GM13976 (cell line): ENCODE results near the gene ZFYVE16.
A peak's percentile ranks its signal among the peaks of the same experiment; 100 is the strongest.
"Not testable (repeated sequence)": the region's sequence is repeated elsewhere in the genome, so short reads cannot be mapped to it uniquely, and the experiment has no call there.

Source experiments
- DNase-seq: peaks from one replicate; pipeline ENCODE4 v3.0.0; 2012; ENCODE audit warnings: low spot score
- CTCF ChIP-seq: IDR thresholded peaks from 2 replicates; pipeline ENCODE4 v1.5.1; 2012; ENCODE audit warnings: borderline replicate concordance, mild to moderate bottlenecking; ENCODE audit not compliant: insufficient read depth; ENCODE audit errors: extremely low read depth, missing control alignments, control extremely low read depth
- in situ Hi-C: fragments of 300-500 bp; cut with MboI; formaldehyde crosslinking; loops from one replicate; pipeline ENCODE4 v1.12.0; 2022; ENCODE audit warnings: low sequenced_read_pairs, mixed read lengths, inconsistent platforms; ENCODE audit not compliant: unreplicated experiment

ZFYVE16 gene

GRCh38 chr5:80487829-80488721 is 80.2 kb downstream of the ZFYVE16 start, which contains the start of gene FAM151B:
TSS of gene FAM151B (plus strand) at chr5:80488100. CDS start at chr5:80488124, 24 bp downstream.
- TF ChIP-seq CTCF: no peak
- DNase-seq: peak; percentile 76
- in situ Hi-C loops: loop anchor here (25.0 kb wide), 1 partner anchor 174 kb away; the partner anchor contains the start of genes DHFR and MSH3

GRCh38 chr5:80491296-80491695 is 83.4 kb downstream of the ZFYVE16 start:
- no peak for TF ChIP-seq CTCF
- in situ Hi-C loops: loop anchor here (25.0 kb wide), 1 partner anchor 171 kb away; the partner anchor contains the start of genes DHFR and MSH3
- no peak for DNase-seq

- in situ Hi-C loops: loop anchor here (25.0 kb wide), 1 partner anchor 170 kb away; the partner anchor contains the start of genes DHFR and MSH3
- TF ChIP-seq CTCF: no peak
- no peak for DNase-seq
Measured at GRCh38 chr5:80492741-80493140, 84.9 kb downstream of the ZFYVE16 start.

- DNase-seq: not testable (repeated sequence)
- in situ Hi-C loops: loop anchor here (25.0 kb wide), 1 partner anchor 169 kb away; the partner anchor contains the start of genes DHFR and MSH3
Measured at GRCh38 chr5:80493443-80493842, 85.6 kb downstream of the ZFYVE16 start.

- in situ Hi-C loops: loop anchor here (25.0 kb wide), 1 partner anchor 166 kb away; the partner anchor contains the start of genes DHFR and MSH3
- TF ChIP-seq CTCF: no peak
- no peak for DNase-seq
Measured at GRCh38 chr5:80495891-80496290, 88.0 kb downstream of the ZFYVE16 start.

GRCh38 chr5:80502800-80503199 is 94.9 kb downstream of the ZFYVE16 start:
- in situ Hi-C loops: no loop called here
- no peak for TF ChIP-seq CTCF
- DNase-seq: no peak

GRCh38 chr5:80503641-80504040 is 95.8 kb downstream of the ZFYVE16 start:
- DNase-seq: no peak
- in situ Hi-C loops: no loop called here
- no peak for TF ChIP-seq CTCF
